OCI-LY7 (cell line): ENCODE data around the gene TLR5. TPM values are rescaled to one million over a fixed set of nuclear protein-coding genes. Genes with fewer than 3 reads are reported as not detected.

ENCODE experiments used
- BruUV-seq: library from RNA; stranded (reverse); fragments of 400-500 nt; replicated peaks from 2 replicates; lab custom pipeline; 2021; lab: Mats Ljungman, UMichigan
- CTCF ChIA-PET: fragments of 300-600 bp; sonication (Branson Sonifier 250); formaldehyde crosslinking; loops from one replicate; lab custom pipeline; 2022; ENCODE audit warnings: antibody characterized with exemption; ENCODE audit not compliant: unreplicated experiment; lab: Charles Lee
- POLR2A ChIA-PET: fragments of 300-600 bp; sonication (Branson Sonifier 250); formaldehyde crosslinking; loops from one replicate; lab custom pipeline; 2022; ENCODE audit warnings: antibody characterized with exemption; lab: Charles Lee
- DNase-seq: peaks from one replicate; pipeline ENCODE4 v3.0.0-alpha.2; 2015; ENCODE audit warnings: low spot score
- H2AFZ ChIP-seq: fragments of 200-600 bp; sonication (generic), shearing (Covaris generic); 2 replicates; pipeline ENCODE4 v1.6.1; 2014; ENCODE audit warnings: mild to moderate bottlenecking, antibody characterized with exemption, low read length, moderate library complexity
- H3K27ac ChIP-seq: fragments of 200-600 bp; sonication (generic); 2 replicates; pipeline ENCODE4 v1.5.1; 2014; ENCODE audit warnings: mixed run types, low read depth, mild to moderate bottlenecking, moderate library complexity, low read length, inconsistent platforms; ENCODE audit not compliant: poor library complexity, severe bottlenecking
- H3K36me3 ChIP-seq: fragments of 200-600 bp; sonication (generic); 2 replicates; pipeline ENCODE4 v1.6.1; 2014; ENCODE audit warnings: mild to moderate bottlenecking, antibody characterized with exemption, low read length, moderate library complexity, mixed read lengths; ENCODE audit not compliant: insufficient read depth
- H3K4me1 ChIP-seq: fragments of 200-600 bp; sonication (generic); 2 replicates; pipeline ENCODE4 v1.5.1; 2014; ENCODE audit warnings: mild to moderate bottlenecking, low read length; ENCODE audit not compliant: insufficient read depth, poor library complexity, severe bottlenecking
- H3K4me2 ChIP-seq: fragments of 200-600 bp; sonication (generic); 2 replicates; pipeline ENCODE4 v1.6.1; 2014; ENCODE audit warnings: mild to moderate bottlenecking, low read length
- H3K4me3 ChIP-seq: fragments of 200-600 bp; sonication (generic); 2 replicates; pipeline ENCODE4 v1.5.1; 2014; ENCODE audit warnings: mild to moderate bottlenecking, low read depth, low read length; ENCODE audit not compliant: poor library complexity, severe bottlenecking
- H3K79me2 ChIP-seq: fragments of 200-600 bp; sonication (generic); 2 replicates; pipeline ENCODE4 v1.6.1; 2016; ENCODE audit warnings: low read depth, mild to moderate bottlenecking, low read length, moderate library complexity, mixed read lengths; ENCODE audit not compliant: insufficient read depth
- H3K9me2 ChIP-seq: fragments of 200-600 bp; sonication (generic); 2 replicates; pipeline ENCODE4 v1.6.1; 2016; ENCODE audit warnings: mild to moderate bottlenecking, low read length, mixed read lengths; ENCODE audit not compliant: insufficient read depth
- H3K9me3 ChIP-seq: fragments of 200-600 bp; sonication (generic); 2 replicates; pipeline ENCODE4 v1.6.1; 2014; ENCODE audit warnings: mild to moderate bottlenecking, mixed run types, low read length, mixed read lengths
- H4K20me1 ChIP-seq: fragments of 200-600 bp; sonication (generic); 2 replicates; pipeline ENCODE4 v1.6.1; 2014; ENCODE audit warnings: mild to moderate bottlenecking, antibody characterized with exemption, low read length, moderate library complexity, mixed read lengths; ENCODE audit not compliant: insufficient read depth
- EZH2phosphoT487 ChIP-seq: fragments of 200-600 bp; sonication (generic); IDR thresholded peaks from 2 replicates; pipeline ENCODE4 v1.6.1; 2018; ENCODE audit warnings: low read depth, borderline replicate concordance, mild to moderate bottlenecking, mixed run types, antibody characterized with exemption, low read length, moderate library complexity, mixed read lengths
- intact Hi-C: fragments of 100-400 bp; cut with micrococcal nuclease; formaldehyde crosslinking; loops from one replicate; pipeline ENCODE4 v1.10.0; 2022; ENCODE audit not compliant: unreplicated experiment
- total RNA-seq, 2 experiments: library from RNA; depleted of rRNA in 1 of 2; stranded (reverse); fragments of >200 nt in 1 of 2; shearing (Covaris generic) in 1 of 2; gene quantifications; 2 replicates each; pipeline ENCODE4 v1.2.3, GENCODE V29; 2014 to 2022
- TF ChIP-seq, protein P1 (sequence below): fragments of 200-600 bp; sonication (generic); conservative IDR thresholded peaks from 2 replicates; pipeline ENCODE4 v1.5.1; 2014; ENCODE audit warnings: mild to moderate bottlenecking, antibody characterized with exemption, low read length, moderate library complexity, mixed read lengths

Gene TLR5
- total RNA-seq, 2 experiments from 2014 or later: not detected

DNA sequence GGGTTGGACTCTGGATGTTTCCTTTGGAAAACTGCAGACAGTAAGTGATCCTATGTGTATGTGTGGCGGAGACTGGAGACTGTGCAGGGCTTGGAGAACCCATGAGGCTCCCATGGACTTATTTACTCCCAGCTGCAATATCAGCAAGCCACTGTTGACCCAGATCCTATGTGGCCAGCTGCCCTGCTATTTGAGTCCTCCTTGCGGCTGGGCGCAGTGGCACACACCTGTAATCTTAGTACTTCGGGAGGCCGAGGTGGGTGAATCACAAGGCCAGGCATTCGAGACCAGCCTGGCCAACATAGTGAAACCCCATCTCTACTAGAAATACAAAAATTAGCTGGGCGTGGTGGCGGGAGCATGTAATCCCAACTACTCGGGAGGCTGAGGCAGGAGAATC is 83.5 kb downstream of the TLR5 start:
- Histone ChIP-seq H3K4me3 (no peak overlapping the region), H3K36me3 (no peaks in the 10 kb centered on the region), H3K9me3 (no peaks in the 10 kb centered on the region), H3K27ac (no peak overlapping the region), H3K9me2 (no peaks in the 10 kb centered on the region), H2AFZ (no peak overlapping the region), H3K79me2 (no peaks in the 10 kb centered on the region), H3K4me1 (no peaks in the 10 kb centered on the region), H4K20me1 (no peaks in the 10 kb centered on the region), H3K4me2 (no peak overlapping the region)
- no TSS peak for BruUV-seq
- intact Hi-C loops: no loop called here
- DNase-seq: no peak
- POLR2A ChIA-PET: no interaction called here
- TF ChIP-seq, protein P1, sequence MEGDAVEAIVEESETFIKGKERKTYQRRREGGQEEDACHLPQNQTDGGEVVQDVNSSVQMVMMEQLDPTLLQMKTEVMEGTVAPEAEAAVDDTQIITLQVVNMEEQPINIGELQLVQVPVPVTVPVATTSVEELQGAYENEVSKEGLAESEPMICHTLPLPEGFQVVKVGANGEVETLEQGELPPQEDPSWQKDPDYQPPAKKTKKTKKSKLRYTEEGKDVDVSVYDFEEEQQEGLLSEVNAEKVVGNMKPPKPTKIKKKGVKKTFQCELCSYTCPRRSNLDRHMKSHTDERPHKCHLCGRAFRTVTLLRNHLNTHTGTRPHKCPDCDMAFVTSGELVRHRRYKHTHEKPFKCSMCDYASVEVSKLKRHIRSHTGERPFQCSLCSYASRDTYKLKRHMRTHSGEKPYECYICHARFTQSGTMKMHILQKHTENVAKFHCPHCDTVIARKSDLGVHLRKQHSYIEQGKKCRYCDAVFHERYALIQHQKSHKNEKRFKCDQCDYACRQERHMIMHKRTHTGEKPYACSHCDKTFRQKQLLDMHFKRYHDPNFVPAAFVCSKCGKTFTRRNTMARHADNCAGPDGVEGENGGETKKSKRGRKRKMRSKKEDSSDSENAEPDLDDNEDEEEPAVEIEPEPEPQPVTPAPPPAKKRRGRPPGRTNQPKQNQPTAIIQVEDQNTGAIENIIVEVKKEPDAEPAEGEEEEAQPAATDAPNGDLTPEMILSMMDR: no peak
- TF ChIP-seq EZH2phosphoT487: no peak
- CTCF ChIA-PET: no interaction called here

Other genes starting within 250 kb of the TLR5 start
- 0.21 TPM in 1 of 2 replicates, not detected in the other for gene SUSD4, start 220.9 kb upstream of the TLR5 start, total RNA-seq (2014; rRNA removed; shearing (Covaris generic))
- gene SUSD4, start 220.9 kb upstream of the TLR5 start, total RNA-seq (2022): 0.42 and 0.52 TPM in 2 replicates